Activated CD8-positive, alpha-beta memory T cell treated with anti-CD3 and anti-CD28 coated beads for 4 hours (primary cell): ENCODE results near the gene PRKD2.

ENCODE experiments used
- DNase-seq, 2 donors: peaks; one replicate each; pipeline ENCODE4 v3.0.0-alpha.2; 2020; ENCODE audit warnings: low read depth in 2 of 2

The PRKD2 gene

GRCh38 chr19:46704379-46705076 is 12.4 kb downstream of the PRKD2 start:
- peak; percentile 61 to 82 for DNase-seq

GRCh38 chr19:46700704-46701103 is 16.2 kb downstream of the PRKD2 start:
- no peak for DNase-seq

GRCh38 chr19:46698395-46699321 is 18.3 kb downstream of the PRKD2 start:
- no peak for DNase-seq

GRCh38 chr19:46697204-46697960 is 19.5 kb downstream of the PRKD2 start:
- no peak for DNase-seq

- no peak for DNase-seq
These were observed 20.1 kb downstream of the PRKD2 start for GRCh38 chr19:46696866-46697203.

GRCh38 chr19:46696052-46696451 is 20.9 kb downstream of the PRKD2 start:
- DNase-seq, result no peak

GRCh38 chr19:46693760-46694159 is 23.2 kb downstream of the PRKD2 start:
- DNase-seq, result no peak

GRCh38 chr19:46692918-46693722 is 23.8 kb downstream of the PRKD2 start:
- DNase-seq, result no peak

GRCh38 chr19:46691948-46692347 is 25.0 kb downstream of the PRKD2 start:
- DNase-seq, result no peak

GRCh38 chr19:46691104-46691503 is 25.8 kb downstream of the PRKD2 start:
- DNase-seq, result no peak

GRCh38 chr19:46689358-46689757 is 27.6 kb downstream of the PRKD2 start:
- no peak for DNase-seq

- DNase-seq, result no peak
These were observed 29.3 kb downstream of the PRKD2 start for GRCh38 chr19:46687438-46688145.

GRCh38 chr19:46685189-46685588 is 31.7 kb downstream of the PRKD2 start:
- DNase-seq, result no peak

- DNase-seq, result no peak
These were observed 38.7 kb downstream of the PRKD2 start for GRCh38 chr19:46678110-46678732.

GRCh38 chr19:46674416-46675178 is 42.3 kb downstream of the PRKD2 start:
- no peak for DNase-seq

GRCh38 chr19:46670813-46671212 is 46.1 kb downstream of the PRKD2 start:
- no peak for DNase-seq

GRCh38 chr19:46668662-46669061 is 48.3 kb downstream of the PRKD2 start:
- no peak for DNase-seq

- no peak for DNase-seq
These were observed 51.8 kb downstream of the PRKD2 start for GRCh38 chr19:46665072-46665471.

- DNase-seq, result peak; percentile 45 to 64
These were observed 55.0 kb downstream of the PRKD2 start for GRCh38 chr19:46661735-46662592.
